HG02623 (cell line): ENCODE measurements around the gene CA5A.

ENCODE experiments used
- ATAC-seq: cut with Tn5 transposase; IDR thresholded peaks from one replicate; pipeline ENCODE4 v1.9.1; 2021; ENCODE audit warnings: moderate library complexity; ENCODE audit not compliant: unreplicated experiment

Gene CA5A

GRCh38 chr16:87841340-87842208 lies 94.8 kb downstream of the CA5A start:
- ATAC-seq = no peak

- no peak for ATAC-seq
Measured at GRCh38 chr16:87840271-87840978, 95.9 kb downstream of the CA5A start.

GRCh38 chr16:87839542-87840270 lies 96.6 kb downstream of the CA5A start:
- no peak for ATAC-seq

- ATAC-seq = no peak
Measured at GRCh38 chr16:87838643-87839541, 97.4 kb downstream of the CA5A start.
